ENCODE measurements around the gene VPS11.

DNA sequence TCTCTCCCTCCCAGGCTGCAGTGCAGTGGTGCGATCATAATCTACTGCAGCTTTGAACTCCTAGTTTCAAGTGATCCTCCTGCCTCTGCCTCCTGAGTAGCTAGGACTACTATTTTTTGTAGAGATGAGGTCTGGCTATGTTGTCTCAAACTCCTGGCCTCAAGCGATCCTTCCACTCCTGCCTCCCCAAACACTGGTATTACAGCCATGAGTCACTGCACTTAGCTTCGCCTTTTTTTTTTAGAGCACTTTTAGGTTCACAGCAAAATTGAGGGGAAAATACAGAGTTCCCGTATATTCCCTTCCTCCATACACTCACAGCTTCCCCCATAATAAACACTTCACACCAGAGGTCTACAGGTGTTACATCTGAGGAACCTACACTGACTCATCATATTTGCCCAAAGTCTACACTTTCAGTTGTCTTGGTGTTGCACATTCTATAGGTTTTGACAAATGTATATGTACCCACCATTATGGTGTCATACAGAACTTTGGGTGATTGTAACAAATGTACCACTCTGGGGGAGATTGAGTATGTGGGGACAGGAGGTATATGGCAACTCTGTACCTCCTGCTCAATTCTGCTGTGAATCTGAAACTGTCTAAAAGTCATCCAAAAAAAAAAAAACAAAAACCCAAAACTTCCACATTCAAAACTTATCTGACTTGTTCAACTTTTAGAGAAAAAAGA, 25.6 kb upstream of the VPS11 start:
- no peak for TF ChIP-seq CTCF (IDR thresholded peaks at IDR 0.05)
- TF ChIP-seq POLR2A (IDR thresholded peaks at IDR 0.05): no peak
